Esophagus squamous epithelium (tissue), 4 donors: ENCODE data around the gene HPN.

ENCODE experiments used
- CTCF ChIP-seq, 6 experiments: fragments of 450-650 bp in 4 of 6; fragments of 200-600 bp in 2 of 6; sonication (generic) in 2 of 6; IDR thresholded peaks; one replicate each; pipeline ENCODE4 v1.5.1; 2016 to 2019; ENCODE audit warnings: antibody characterized with exemption in 6 of 6, mild to moderate bottlenecking in 4 of 6, moderate library complexity in 4 of 6
- POLR2A ChIP-seq, 4 donors: fragments of 450-650 bp; IDR thresholded peaks; one replicate each; pipeline ENCODE4 v1.6.1; 2017; ENCODE audit warnings: antibody characterized with exemption in 4 of 4, mild to moderate bottlenecking in 4 of 4, moderate library complexity in 3 of 4

- TF ChIP-seq CTCF (IDR thresholded peaks at IDR 0.05): no peak
- no peak for TF ChIP-seq POLR2A (IDR thresholded peaks at IDR 0.05)
Measured at GRCh38 chr19:35081201-35081600, 39.7 kb downstream of the HPN start.
